Activated T-cell treated with anti-CD3 and anti-CD28 coated beads, Interleukin-2, amount 50 U/mL, for 4 hours (primary cell): ENCODE results near the gene SCAMP4. TPM values are rescaled to one million over a fixed set of nuclear protein-coding genes. Genes with fewer than 3 reads are reported as not detected.

Experiments used
- ATAC-seq, 2 donors: fragments of 200-7000 bp; cut with Tn5 transposase; one replicate each; pipeline ENCODE4 v1.10.0; 2021
- DNase-seq: peaks from one replicate; pipeline ENCODE4 v3.0.0-alpha.2; 2020
- H3K27me3 Mint-ChIP-seq: one replicate; pipeline ENCODE4 v1.8.0; 2021; ENCODE audit warnings: low read depth, mixed read lengths
- H3K36me3 Mint-ChIP-seq: one replicate; pipeline ENCODE4 v1.8.0; 2022; ENCODE audit warnings: mixed read lengths; ENCODE audit not compliant: insufficient read depth
- H3K4me1 Mint-ChIP-seq: one replicate; pipeline ENCODE4 v1.8.0; 2021; ENCODE audit warnings: low read depth, mixed read lengths
- H3K4me3 Mint-ChIP-seq: one replicate; pipeline ENCODE4 v1.8.0; 2021; ENCODE audit warnings: mild to moderate bottlenecking, moderate library complexity, mixed read lengths
- H3K9me3 Mint-ChIP-seq: one replicate; pipeline ENCODE4 v1.8.0; 2021; ENCODE audit warnings: mixed read lengths
- total RNA-seq, 3 donors: library from RNA; stranded (reverse); gene quantifications; one replicate each; pipeline ENCODE4 v1.2.1, GENCODE V29; 2021

SCAMP4 gene
- total RNA-seq, 3 donors from 2014 or later = 37.2 to 40.3 (median 39.4) TPM

DNA sequence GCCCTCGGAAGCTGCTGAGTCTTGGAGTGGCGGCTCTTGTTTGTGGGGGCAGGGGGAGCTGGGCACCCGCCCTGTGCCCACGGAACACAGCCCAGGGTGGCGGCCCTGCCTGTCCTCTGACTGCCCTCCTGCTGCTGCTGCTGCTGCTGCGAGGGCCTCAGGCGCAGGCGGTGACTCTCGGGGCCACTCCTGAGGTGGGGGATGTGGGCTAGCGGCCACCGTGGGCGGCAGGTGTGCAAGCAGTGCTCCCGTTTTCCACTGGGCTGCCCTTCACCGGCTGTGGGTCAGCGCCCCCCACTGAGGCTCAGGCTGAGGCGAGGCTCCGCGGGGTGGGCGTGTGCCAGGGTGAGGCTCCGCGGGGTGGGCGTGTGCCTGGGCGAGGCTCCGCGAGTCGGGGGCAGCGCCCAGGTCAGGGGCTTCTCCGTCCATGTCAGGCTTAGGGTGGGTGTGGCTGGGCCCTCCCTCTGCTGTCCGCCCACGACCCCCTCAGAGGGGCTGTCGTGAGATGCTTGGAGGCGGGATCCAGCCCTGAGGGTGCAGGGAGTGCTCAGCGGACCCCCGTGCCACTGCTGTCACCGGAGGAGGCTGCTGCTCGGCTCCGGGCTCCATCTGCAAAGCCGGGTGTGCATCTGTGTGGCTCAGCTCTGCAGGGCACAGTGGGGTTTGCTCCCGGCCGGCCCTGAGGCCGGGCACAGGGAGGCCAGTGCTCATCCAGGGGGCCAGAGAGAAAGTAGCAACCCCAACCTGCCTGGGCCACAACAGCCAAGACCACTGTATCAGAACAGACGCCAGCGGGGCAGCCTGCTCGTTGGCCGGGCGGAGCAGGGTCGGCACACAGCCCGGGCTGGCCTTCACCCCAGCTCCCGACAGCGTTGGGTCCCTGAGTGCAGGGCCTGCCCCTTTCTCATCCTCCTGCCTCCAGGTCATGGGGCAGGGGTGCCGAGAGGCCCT is 50.2 kb downstream of the SCAMP4 start:
- DNase-seq (no peak), ATAC-seq (no peak)
- peaks cover 11% of the 10 kb centered on the region for H3K4me1 Mint-ChIP-seq
- H3K9me3 Mint-ChIP-seq = no peaks in the 10 kb centered on the region
- H3K36me3 Mint-ChIP-seq = peaks cover 2% of the 10 kb centered on the region
- no peak overlapping the region for H3K4me3 Mint-ChIP-seq
- no peaks in the 10 kb centered on the region for H3K27me3 Mint-ChIP-seq

DNA sequence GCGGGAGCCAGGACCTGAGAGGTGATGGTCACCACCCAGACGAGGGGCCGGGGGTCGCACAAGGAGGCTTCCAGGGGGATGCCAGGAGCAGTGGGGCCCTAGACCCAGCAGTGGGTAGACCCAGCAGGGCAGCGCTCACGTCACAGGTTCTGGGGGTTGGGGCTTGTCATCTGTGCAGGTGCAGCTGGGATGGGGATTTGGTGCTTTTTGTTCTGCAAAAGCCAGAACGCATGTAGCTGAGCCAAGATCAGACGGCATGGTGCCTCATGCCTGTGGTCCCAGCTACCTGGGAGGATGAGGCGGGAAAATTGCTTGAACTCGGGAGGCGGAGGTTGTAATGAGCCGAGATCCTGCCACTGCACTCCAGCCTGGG is 50.9 kb downstream of the SCAMP4 start:
- ATAC-seq (no peak), DNase-seq (no peak)
- Mint-ChIP-seq H3K27me3 (no peaks in the 10 kb centered on the region), H3K4me1 (peaks cover 12% of the 10 kb centered on the region), H3K4me3 (no peak overlapping the region), H3K9me3 (no peaks in the 10 kb centered on the region), H3K36me3 (peaks cover 2% of the 10 kb centered on the region)

DNA sequence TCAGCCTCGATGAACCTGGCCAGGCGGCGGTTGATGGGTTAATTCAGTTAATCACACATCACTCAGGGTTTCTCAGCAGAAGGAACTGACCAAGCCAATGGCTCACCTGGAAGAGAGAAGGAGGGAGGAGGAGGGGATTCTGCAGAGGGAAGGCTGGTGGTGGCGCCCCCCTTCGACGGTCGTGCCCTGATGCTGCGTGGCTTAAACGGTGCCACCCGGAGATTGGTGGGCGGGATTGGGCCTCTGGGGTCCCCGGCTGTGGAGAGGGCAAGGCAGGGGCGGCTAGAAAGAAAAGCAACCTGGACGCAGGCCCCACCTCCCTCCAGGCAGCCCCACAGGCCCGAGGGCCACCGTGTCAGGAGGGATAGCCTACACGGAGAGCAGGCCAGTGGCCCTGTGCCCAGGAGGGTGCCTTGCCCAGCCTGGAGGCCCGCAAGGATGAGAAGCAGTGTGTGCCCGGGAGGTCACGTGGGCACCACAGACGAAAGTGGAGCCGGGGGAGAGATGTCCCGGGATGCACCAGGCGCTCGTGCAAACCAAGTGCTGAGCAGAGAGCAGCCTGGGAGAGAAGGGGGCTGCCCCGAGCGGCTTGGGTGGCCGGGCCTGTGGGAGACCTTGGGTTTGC is 51.8 kb downstream of the SCAMP4 start:
- Mint-ChIP-seq H3K9me3 (no peaks in the 10 kb centered on the region), H3K36me3 (peaks cover 2% of the 10 kb centered on the region), H3K27me3 (no peaks in the 10 kb centered on the region), H3K4me3 (no peak overlapping the region), H3K4me1 (peaks cover 12% of the 10 kb centered on the region)
- DNase-seq = no peak
- ATAC-seq = peak in 1 of 2 donors; percentile 4

DNA sequence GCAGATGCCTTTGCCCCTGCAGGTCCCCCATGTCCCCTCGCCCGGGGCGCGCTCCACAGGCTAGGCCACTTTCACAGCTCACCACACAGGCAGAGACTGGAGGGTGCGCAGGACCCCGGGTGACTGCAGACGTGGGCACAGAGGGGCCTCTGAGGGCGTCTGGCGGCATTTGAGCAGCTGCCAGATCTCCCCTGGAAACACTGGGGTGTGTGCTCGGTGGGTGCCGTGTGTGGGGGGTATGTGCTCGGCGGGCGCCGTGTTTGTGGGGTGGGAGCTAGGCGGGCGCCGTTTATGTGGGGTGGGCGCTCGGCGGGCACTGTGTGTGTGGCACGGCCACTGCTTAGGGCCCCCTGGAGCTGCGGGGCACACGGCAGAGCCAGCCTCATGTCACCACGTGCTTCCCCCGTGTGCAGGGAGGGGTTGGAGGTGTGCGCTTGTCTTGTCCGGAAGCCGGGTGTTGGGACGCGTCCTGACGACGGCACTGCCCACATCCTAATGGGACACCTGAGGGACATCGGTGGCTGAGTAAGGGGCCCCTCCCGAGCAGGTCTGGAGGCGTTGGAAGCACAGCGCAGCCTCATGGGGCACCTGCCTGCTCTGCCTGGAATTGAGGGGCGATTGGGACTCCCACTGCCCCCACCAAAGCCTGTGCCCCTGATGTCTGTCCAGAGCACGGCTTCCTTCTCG is 52.5 kb downstream of the SCAMP4 start:
- Mint-ChIP-seq H3K27me3 (no peaks in the 10 kb centered on the region), H3K4me1 (peaks cover 10% of the 10 kb centered on the region), H3K4me3 (no peak overlapping the region), H3K9me3 (no peaks in the 10 kb centered on the region), H3K36me3 (no peaks in the 10 kb centered on the region)
- DNase-seq (no peak), ATAC-seq (no peak)

DNA sequence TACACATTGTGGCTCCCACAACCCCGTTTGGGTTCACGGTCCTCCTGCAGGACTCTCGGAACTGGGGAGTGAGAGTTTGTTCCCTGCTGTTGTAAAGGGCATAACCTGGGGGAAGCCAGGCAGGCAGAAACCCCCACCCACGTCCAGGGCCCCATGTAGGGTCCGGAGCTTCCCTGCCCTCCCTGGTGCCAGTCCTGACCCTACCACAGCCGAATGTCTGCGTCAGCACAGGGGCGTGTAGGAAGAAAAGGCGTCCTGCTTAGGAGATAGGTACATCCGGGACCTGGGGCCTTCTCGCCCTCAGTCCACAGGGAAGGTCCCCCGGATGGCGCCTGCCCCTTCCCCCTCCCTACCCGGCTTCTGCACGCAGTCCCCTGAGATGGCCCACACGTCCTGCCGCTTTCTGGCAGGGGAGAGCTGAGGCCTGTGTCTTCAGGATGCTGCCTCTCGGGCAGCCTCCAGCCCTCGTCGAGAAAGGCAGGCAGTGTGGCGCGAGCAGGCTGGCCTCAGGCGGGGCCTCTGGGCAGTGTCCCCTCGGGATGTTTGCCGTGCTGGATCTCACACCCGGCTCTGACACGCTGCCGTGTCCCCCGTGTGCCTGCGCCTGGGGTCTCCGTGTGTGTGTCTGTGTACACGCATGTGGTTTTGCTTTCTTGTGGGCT is 54.9 kb downstream of the SCAMP4 start:
- Mint-ChIP-seq H3K36me3 (no peaks in the 10 kb centered on the region), H3K4me1 (peaks cover 10% of the 10 kb centered on the region), H3K27me3 (no peaks in the 10 kb centered on the region), H3K9me3 (no peaks in the 10 kb centered on the region), H3K4me3 (no peak overlapping the region)
- ATAC-seq (no peak), DNase-seq (no peak)

DNA sequence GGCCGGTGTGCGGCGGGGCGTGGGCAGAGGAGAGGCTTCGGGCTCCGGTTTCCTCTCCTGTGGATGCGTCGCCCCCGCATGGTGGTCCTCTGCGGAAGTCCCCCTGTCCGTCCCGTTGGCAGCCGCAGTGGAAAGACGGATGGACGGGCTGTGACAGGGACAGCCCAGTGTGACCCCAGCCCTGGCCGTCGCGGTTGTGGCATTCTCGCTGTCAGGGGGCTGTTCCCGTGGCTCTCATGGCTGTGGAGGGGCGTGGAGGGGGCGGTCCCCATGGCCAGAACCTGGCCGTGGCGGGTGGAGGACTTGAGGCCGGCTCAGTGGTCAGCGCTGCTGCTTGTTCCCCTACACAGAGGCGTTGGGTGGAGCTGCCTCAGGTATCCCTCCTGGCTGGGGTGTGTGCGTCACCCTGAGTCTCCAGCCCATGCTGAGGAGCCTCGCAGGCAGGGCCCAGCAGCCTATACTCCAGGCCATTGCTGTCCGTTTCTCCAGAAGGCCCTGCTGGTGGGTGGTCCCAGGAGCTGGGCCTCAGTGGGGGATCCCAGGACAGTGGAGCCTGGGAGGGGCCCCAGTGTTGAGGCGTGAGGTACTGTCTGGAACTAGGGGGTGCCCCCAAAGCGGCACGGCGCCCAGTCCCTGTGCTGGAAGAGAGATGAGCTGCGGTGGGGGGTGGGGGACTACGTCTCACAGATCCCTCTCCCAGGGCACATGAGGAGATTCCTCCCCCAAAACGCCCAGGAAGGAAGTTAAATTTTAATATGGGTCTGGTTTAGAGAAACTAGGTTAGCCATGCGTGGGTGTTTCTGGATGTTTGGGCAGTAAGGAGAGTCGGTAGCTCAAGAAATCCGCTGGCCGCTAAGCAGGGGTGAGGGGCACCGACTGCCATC is 56.0 kb downstream of the SCAMP4 start:
- DNase-seq = no peak
- no peak overlapping the region for H3K4me3 Mint-ChIP-seq
- no peak for ATAC-seq
- H3K9me3 Mint-ChIP-seq = no peaks in the 10 kb centered on the region
- H3K27me3 Mint-ChIP-seq = no peaks in the 10 kb centered on the region
- peaks cover 15% of the 10 kb centered on the region for H3K4me1 Mint-ChIP-seq
- no peaks in the 10 kb centered on the region for H3K36me3 Mint-ChIP-seq

DNA sequence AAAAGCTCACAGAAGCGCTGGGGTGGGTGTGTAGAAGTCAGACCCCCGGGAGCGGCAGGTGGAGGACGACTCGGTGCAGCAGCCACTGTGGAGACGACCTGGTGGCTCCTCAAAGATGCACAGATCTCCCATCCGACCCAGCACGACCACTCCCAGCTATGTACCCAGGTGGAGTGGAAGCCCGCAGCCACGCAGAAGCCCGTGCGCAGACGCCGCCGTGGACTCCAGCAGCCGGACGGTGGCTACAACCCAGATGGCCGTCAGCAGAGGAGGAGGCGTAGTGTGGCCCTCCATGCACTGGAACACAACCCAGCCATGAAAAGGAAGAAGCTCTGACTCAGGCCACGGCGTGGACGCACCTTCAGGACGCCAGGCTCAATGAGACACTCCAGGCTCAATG is 57.5 kb downstream of the SCAMP4 start:
- ATAC-seq (no peak), DNase-seq (no peak)
- Mint-ChIP-seq H3K9me3 (no peaks in the 10 kb centered on the region), H3K27me3 (no peaks in the 10 kb centered on the region), H3K4me1 (peaks cover 21% of the 10 kb centered on the region), H3K4me3 (no peak overlapping the region), H3K36me3 (no peaks in the 10 kb centered on the region)

DNA sequence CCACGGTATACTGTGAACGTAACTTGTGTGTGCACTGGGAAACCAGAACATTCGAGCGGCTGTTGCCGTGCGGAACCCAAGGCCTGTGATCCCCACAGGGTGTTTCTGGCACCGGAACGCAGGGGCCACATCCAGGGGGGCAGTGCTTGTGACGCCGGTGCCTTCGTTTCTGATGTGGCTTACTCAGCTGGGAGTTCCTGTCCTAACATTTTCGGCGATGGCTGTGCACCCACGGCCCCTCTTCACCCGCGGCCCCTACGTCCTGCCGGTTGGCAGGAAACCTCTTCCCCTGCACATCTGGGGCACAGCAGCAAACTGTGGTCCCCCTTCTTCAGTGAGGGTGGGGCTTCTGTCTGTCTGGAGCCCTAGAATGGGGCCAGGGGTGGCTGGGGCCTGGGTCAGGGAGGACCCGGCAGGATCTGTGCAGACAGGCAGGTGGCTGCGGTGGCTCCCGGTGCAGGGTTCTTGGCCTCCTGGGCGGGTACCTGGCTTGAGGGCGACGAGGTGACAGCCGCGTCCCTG is 61.9 kb downstream of the SCAMP4 start:
- H3K4me1 Mint-ChIP-seq = peaks cover 19% of the 10 kb centered on the region
- no peak for DNase-seq
- H3K36me3 Mint-ChIP-seq = peaks cover 2% of the 10 kb centered on the region
- peak; percentile 72 to 75 for ATAC-seq
- no peaks in the 10 kb centered on the region for H3K27me3 Mint-ChIP-seq
- H3K9me3 Mint-ChIP-seq = no peaks in the 10 kb centered on the region
- peak overlapping the region; percentile 37 for H3K4me3 Mint-ChIP-seq

DNA sequence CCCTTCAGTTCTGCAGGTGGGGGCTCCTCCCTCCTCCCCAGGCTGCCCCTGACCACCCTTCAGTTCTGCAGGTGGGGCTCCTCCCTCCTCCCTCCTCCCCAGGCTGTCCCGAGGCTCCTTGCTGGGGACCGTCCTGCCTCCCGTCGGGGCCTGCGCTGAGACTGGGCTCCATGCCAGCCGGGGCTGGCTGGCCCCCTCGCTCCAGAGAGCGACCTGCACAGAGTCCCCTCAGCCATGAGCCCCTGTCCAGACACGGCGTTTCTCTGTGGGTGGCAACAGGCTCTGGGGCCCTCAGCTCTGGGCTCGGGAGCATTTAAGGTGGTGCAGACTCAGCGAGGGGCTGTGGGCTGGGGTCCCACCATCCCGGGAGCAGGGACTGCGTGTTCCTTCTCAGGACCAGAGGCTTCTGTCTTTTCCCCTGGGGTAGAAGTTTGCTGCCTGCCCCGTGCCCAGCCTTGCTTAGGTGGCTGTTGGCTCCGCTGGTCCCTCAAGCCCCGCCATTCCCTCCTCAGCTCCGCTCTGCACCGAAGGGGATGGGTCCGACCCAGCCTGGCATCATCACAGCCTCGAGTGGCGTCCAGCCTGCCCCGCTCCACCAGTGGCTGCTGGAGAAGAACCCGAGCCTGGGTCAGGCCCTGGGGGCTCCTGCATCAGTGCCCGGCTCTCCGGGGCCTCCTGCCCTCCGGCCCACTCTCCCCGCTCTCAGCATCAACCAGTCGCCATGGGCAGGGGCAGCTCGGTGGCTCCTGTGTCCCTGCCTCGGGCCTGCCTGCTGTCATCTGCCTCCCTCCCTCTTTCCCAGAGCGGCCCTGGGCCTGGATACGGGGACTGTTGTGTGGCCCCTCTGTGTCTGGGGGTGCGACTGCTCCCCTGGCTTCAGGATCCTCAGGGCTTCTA is 63.3 kb downstream of the SCAMP4 start:
- DNase-seq (no peak), ATAC-seq (no peak)
- Mint-ChIP-seq H3K27me3 (no peaks in the 10 kb centered on the region), H3K4me3 (no peak overlapping the region), H3K9me3 (no peaks in the 10 kb centered on the region), H3K4me1 (peaks cover 23% of the 10 kb centered on the region), H3K36me3 (peaks cover 4% of the 10 kb centered on the region)

DNA sequence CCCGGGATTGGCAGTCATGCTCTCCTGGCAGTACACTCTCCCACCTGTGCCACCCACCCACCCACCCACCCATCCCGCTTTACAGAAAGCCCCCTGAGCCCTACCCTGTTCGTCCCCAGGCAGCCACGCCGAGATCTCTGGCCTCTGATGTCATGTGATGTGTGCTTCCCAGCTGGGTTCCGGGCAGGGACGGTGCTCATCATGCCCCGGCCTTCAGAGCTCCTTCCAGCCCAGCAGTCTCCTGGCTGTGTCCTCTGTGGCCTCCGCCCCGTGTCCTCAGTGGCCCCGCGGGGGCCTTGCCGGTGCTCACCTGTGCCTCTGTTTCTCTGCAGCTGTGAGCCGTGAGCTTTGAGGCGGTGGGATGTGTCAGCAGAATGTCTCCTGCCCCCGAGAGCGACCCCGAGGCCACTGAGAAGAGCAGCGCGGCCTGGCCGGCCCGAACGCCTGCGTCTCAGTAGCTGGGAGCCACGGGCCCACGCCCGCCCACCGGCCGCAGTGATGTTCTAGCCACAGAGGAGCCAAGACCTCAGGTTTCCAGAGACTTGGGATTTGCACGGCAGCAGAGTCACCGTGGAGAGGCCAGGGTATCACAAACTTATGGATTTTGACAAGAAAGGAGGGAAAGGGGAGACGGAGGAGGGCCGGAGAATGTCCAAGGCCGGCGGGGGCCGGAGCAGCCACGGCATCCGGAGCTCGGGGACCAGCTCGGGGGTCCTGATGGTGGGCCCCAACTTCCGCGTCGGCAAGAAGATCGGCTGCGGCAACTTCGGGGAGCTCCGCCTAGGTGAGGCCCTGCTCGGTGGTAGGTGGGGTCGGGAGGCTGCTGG is 64.2 kb downstream of the SCAMP4 start:
- no peak for ATAC-seq
- Mint-ChIP-seq H3K36me3 (peaks cover 5% of the 10 kb centered on the region), H3K9me3 (no peaks in the 10 kb centered on the region), H3K4me3 (no peak overlapping the region), H3K4me1 (peaks cover 24% of the 10 kb centered on the region), H3K27me3 (no peaks in the 10 kb centered on the region)
- DNase-seq = no peak

DNA sequence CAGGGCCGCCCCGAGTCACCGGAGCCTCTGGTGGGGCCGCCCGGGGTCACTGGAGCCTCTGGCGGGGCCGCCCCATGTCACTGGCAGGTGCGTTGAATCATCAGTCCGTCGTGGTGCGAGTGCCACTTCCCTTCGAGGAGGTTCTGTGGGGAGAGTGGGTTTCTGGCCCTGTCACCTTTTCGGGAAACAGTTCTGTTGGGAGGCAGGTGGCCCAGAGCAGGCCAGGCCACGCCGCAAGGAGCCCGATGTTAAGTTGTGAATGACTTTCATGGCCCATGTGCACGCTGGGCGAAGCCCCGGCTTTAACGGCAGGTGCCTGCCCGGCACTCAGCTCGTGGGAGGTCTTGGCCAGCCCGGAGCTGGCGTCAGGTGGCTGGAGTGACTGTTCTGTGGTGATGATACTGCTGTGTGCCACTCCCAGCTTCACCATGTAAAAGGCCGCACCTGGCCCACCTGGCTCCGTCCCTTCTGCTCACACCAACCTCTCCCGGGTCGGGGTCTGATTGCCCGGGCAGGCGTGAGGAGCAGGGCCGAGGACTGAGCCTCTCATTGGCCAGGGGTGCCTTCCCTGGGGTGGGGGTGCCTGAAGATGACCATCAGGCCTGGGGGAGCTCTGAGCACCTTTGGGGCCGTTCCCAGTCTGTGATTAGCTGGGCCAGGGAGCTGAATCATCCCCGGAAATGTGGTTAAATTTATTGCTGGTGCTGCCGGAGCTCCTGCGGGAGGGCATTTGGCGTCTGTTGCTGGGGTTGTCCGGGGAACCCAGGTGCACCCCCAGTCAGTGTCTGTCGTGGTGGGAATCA is 65.0 kb downstream of the SCAMP4 start:
- Mint-ChIP-seq H3K4me1 (peaks cover 24% of the 10 kb centered on the region), H3K4me3 (no peak overlapping the region), H3K27me3 (no peaks in the 10 kb centered on the region), H3K36me3 (peaks cover 8% of the 10 kb centered on the region), H3K9me3 (no peaks in the 10 kb centered on the region)
- ATAC-seq (no peak), DNase-seq (no peak)
